HTR-8/SVneo (cell line): ENCODE results near the gene ARHGAP36.
A peak's percentile ranks its signal among the peaks of the same experiment; 100 is the strongest.

Source experiments
- DNase-seq: peaks from one replicate; pipeline ENCODE4 v3.0.0; 2011; ENCODE audit warnings: low spot score, mixed read lengths; ENCODE audit not compliant: insufficient read length
- FAIRE-seq: peaks from 2 replicates; lab custom pipeline; 2011; peaks lifted over from hg19 to GRCh38; lab: Jason Lieb, UNC

ARHGAP36 gene

DNA sequence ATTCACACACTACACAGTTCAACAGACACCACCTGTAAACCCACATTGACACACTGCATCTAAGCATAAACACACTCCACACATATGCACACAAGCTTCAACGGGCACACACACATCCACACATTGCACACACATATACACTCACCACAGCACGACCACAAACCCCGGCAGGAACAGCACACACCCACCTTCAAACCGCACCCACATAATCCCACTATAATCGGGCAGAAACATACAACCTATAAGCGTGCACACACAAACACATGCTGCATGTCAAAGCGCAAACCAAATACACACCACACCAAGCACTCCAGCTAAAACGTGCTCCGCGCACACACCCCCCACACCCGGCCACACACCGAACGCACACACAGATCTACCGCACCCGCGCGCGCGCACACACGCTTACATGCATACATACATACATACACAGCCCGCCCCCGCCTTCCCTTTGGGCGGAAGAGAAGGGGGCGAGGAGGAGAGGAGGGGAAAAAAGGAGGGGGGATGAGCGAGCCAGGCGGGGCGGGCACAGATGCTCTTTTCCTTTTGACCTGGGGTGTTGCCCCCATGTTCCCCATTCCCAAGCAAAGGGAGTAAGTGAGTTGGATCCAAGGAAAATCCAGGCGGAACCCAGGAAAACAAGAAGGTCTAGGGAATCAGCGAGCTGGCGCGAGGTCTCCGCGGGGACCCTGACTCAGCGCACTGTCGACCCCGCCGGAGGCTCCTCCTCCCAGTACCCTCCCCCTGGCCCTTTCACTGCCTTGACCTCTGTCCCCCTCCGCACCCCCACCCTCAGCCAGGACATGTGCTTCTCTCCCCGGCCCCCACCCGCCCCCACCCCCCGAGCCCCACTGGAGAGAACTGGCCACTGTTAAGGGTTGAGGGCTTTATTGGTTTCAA is 9.9 kb downstream of the ARHGAP36 start:
- DNase-seq (no peak), FAIRE-seq (no peak)

DNA sequence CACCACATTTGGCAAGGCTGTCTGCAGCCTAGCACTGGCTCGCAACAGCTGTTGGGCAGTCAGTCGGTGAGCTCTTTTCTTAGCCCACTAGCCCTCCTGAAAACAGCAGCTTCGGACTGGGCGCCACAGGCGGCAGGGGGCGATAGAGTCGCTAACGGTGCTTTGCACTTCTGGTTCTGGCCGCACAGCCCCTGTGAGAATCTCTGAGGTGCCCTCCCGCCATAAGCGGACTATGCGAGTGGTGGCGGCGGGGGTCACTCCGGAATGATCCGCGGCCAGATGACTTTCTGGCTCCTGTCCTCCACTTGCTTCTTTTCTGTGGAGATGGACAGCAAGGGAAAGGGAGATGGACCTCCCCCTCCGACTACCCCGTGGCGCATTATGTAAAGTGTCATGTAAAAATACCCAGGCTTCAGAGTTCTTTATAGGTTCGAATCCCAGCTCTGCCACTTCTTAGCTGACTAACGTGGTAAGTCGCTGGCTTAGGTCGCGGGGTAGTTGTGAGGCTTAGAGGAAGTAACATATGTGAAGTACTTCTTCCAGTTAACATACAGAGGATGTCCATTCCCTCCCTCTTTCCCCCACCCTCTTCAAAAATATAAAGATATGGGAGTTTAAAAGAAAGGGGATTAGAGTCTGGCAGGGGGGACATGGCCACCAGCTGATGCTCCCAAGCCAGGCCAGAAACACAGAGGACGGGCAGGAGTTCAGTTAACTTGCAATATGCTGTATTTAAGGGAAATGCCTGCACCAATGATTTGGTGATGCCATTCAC is 11.0 kb downstream of the ARHGAP36 start:
- FAIRE-seq (no peak), DNase-seq (peak; percentile 0)

DNA sequence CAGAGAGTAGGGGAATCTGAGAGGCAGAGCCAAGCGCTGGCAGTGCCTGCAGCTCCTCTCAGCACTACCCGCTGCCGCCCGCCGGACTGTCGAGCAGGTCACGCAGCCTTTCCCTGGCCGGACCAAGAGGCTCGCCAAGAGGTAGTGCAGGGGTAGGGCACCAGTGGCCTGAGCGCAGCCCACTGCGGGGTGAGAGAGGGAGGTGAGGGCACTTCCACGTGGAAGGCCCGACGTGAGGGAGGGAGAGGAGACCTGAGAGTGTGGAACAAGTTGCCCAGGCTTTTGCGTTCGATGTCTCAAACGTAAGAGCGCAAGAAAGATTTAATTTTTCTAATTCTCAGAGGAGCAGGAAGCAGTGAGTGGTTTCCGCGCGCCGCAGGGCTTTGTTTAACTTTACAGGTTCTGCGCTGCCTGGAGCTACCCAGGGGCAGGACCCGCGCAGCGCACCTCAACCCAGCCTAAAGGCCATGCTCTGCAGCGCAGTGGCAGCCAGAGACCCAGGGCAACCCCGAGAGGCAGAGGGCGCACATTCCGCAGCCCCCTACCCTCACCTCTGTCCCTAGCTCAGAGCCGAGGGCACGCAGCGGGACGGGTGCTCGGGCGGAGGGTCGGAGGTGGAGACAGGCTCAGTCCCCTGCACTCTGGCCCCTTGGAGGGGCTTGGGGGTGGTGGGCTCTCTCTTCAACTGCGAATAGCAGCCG is 14.9 kb downstream of the ARHGAP36 start:
- no peak for DNase-seq
- no peak for FAIRE-seq

DNA sequence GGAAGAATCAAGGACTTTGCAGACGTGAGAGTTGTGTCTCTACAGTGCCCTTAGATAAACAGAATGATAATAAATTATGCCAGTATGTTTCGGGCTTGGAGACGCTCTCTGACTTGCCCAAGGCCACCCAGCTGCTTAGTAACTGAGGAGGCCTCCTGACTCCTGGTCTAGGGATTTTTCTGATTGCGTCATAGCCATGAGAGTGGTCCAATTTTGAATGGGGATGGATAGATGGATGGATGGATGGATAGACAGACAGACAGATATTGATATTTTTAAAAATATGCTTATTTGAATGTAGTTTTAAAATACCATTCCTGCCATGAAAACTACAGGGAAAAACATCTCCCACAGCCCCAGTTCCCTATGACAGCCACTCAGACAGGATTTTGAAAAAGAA is 15.5 kb downstream of the ARHGAP36 start:
- FAIRE-seq: no peak
- DNase-seq: no peak

GRCh38 chrX:131081772-131082740 is 23.9 kb downstream of the ARHGAP36 start:
- no peak for FAIRE-seq

GRCh38 chrX:131083510-131084142 is 25.5 kb downstream of the ARHGAP36 start:
- no peak for FAIRE-seq

More at GRCh38 chrX:131081772-131082740, 23.9 kb downstream of the ARHGAP36 start:
- DNase-seq: no peak

DNA sequence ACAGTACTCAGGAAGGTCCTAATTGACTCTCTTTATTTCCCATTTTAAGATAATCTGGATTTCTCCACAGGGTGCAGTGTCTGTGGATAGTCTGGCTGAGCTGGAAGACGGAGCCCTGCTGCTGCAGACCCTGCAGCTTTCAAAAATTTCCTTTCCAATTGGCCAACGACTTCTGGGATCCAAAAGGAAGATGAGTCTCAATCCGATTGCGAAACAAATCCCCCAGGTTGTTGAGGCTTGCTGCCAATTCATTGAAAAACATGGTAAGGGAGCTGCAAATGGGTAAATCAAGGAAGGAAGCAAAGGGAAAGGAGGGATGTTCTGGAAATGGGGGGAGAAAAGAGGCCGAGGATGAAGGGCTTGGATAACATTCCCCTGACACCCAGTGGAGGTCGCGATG is 26.0 kb downstream of the ARHGAP36 start:
- DNase-seq (no peak), FAIRE-seq (no peak)

More at GRCh38 chrX:131083510-131084142, 25.5 kb downstream of the ARHGAP36 start:
- DNase-seq: no peak

DNA sequence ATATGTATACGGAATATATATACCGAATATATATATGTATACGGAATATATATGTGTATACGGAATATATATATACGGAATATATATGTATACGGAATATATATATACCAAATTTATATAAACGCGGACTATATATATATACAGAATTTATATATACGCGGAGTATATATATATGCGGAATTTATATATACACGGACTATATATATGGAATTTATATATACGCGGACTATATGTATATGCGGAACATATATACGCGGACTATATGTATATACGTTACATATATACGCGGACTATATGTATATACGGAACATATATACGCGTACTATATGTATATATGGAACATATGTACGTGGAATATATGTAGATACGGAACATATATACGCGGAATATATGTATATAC is 78.6 kb downstream of the ARHGAP36 start:
- no peak for FAIRE-seq
- DNase-seq: no peak

- no peak for FAIRE-seq
Measured at GRCh38 chrX:131139072-131139471, 80.9 kb downstream of the ARHGAP36 start.

More at GRCh38 chrX:131139072-131139471, 80.9 kb downstream of the ARHGAP36 start:
- no peak for DNase-seq
